Mucosa of stomach (tissue), 1 donor: ENCODE data around the gene COX8C.

Experiments
- H3K27me3 ChIP-seq: one replicate; pipeline ENCODE4 v1.7.0; 2013; ENCODE audit warnings: mild to moderate bottlenecking, low read length; ENCODE audit not compliant: control insufficient read depth, insufficient read depth
- H3K36me3 ChIP-seq: one replicate; pipeline ENCODE4 v1.7.0; 2013; ENCODE audit warnings: low read length; ENCODE audit not compliant: control insufficient read depth, insufficient read depth
- H3K4me1 ChIP-seq: one replicate; pipeline ENCODE4 v1.7.0; 2013; ENCODE audit warnings: mild to moderate bottlenecking, low read length; ENCODE audit not compliant: control insufficient read depth, insufficient read depth
- H3K4me3 ChIP-seq: one replicate; pipeline ENCODE4 v1.7.0; 2013; ENCODE audit warnings: low read length
- H3K9ac ChIP-seq: one replicate; pipeline ENCODE4 v1.7.0; 2013; ENCODE audit warnings: mild to moderate bottlenecking, low read length, moderate library complexity
- H3K9me3 ChIP-seq: one replicate; pipeline ENCODE4 v1.7.0; 2013; ENCODE audit warnings: mild to moderate bottlenecking, low read length, moderate library complexity; ENCODE audit not compliant: control insufficient read depth
- donor health status: Pancreatic carcinoma.

The COX8C gene

DNA sequence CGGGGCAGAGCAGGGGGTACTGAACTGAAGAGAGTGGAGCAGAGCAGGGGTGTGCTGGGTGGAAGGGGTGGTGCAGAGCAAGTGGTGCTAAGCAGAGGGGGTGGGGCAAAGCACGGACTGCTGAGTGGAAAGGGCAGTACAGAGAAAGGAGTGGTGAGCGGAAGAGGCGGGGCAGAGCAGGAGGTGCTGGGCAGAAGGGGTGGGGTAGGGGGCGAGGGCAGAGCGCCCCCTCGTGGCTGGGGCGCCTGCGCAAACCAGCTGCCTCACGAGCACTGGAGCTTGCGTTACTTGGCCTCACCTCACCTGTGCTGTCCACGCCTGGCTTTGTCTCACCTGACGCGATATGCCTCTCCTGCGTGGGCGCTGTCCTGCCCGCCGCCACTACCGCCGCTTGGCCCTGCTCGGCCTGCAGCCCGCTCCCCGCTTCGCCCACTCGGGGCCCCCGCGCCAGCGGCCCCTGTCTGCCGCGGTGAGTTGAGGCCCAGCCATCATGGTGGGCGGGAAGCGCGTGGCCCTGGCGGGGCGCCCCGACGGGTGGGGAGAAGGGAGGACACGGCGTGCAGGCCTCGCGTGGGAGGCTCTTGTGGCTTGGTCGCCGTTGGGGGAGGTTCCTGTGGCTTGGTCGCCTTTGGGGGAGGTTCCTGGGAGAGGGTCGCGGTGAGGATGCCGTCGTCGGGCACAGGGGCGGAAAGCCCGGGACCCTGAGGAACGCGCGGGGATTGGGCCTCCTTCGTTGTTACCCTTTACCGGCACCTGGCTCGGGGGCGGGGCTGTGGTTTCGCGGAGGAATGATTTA lies at the start of gene COX8C:
COX8C (plus strand) TSS at position 257 of the 796 bp plus-strand sequence; CDS start at position 344, 87 bp downstream.
- Histone ChIP-seq H3K27me3 (no peaks in the 10 kb centered on the region), H3K9me3 (no peaks in the 10 kb centered on the region), H3K4me1 (no peaks in the 10 kb centered on the region), H3K36me3 (no peaks in the 10 kb centered on the region), H3K4me3 (no peak within 1 kb of the TSS), H3K9ac (no peak within 1 kb of the TSS)

DNA sequence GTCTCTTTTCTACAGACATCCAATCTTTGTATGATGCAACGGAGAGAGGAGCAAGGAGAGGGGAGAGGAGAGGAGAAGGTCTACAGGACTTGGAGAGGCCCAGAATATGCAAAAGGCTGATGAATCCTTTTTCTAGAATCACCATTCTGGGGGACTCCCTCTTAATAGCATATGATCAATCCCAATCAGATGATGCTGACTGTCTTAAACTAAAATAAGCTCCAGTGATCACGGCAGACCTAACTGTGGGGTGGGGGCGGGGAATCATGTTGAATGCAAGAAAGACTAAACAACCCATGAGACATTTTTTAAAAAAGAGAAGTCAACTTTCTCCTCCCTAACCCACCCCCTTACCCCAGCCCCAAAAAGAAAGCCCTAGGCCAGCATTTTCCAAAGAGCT lies 47.6 kb upstream of the COX8C start:
- Histone ChIP-seq H3K9ac (no peak overlapping the region), H3K4me1 (no peaks in the 10 kb centered on the region), H3K4me3 (no peak overlapping the region), H3K36me3 (no peaks in the 10 kb centered on the region), H3K27me3 (no peaks in the 10 kb centered on the region), H3K9me3 (no peaks in the 10 kb centered on the region)

- H3K9ac ChIP-seq: no peak overlapping the region
- no peaks in the 10 kb centered on the region for H3K9me3 ChIP-seq
- H3K27me3 ChIP-seq: no peaks in the 10 kb centered on the region
- H3K36me3 ChIP-seq: no peaks in the 10 kb centered on the region
- no peaks in the 10 kb centered on the region for H3K4me1 ChIP-seq
- H3K4me3 ChIP-seq: no peak overlapping the region
These were observed 47.1 kb upstream of the COX8C start for GRCh38 chr14:93299866-93300265.

GRCh38 chr14:93301821-93302447 lies 45.0 kb upstream of the COX8C start:
- H3K4me3 ChIP-seq: no peak overlapping the region
- no peaks in the 10 kb centered on the region for H3K4me1 ChIP-seq
- H3K9me3 ChIP-seq: no peaks in the 10 kb centered on the region
- no peaks in the 10 kb centered on the region for H3K27me3 ChIP-seq
- H3K9ac ChIP-seq: no peak overlapping the region
- H3K36me3 ChIP-seq: no peaks in the 10 kb centered on the region

- Histone ChIP-seq H3K9ac (no peak overlapping the region), H3K27me3 (no peaks in the 10 kb centered on the region), H3K36me3 (no peaks in the 10 kb centered on the region), H3K4me3 (no peak overlapping the region), H3K9me3 (no peaks in the 10 kb centered on the region), H3K4me1 (no peaks in the 10 kb centered on the region)
These were observed 44.0 kb upstream of the COX8C start for GRCh38 chr14:93302688-93303581.

DNA sequence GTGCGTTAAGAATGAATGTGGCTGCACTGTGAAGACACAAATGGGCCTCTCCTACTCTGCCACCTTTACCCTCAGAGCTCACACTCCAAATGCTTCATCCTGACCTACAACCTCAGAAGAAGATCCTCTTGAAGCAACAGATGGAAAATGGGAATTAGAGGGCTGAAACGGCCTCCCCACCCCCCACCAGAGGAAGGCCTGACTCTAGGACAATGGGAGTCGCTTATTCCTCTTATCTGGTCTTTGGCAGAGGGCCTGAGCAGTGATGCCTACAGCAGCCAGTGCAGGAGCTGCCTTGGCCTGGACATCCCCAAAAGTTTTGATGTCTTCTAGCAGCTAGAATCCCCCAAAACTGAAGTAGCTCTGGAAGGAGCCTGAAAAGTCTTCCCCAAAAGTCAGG lies 43.3 kb upstream of the COX8C start:
- no peaks in the 10 kb centered on the region for H3K36me3 ChIP-seq
- no peak overlapping the region for H3K9ac ChIP-seq
- H3K4me3 ChIP-seq: no peak overlapping the region
- no peaks in the 10 kb centered on the region for H3K4me1 ChIP-seq
- H3K27me3 ChIP-seq: no peaks in the 10 kb centered on the region
- H3K9me3 ChIP-seq: no peaks in the 10 kb centered on the region

DNA sequence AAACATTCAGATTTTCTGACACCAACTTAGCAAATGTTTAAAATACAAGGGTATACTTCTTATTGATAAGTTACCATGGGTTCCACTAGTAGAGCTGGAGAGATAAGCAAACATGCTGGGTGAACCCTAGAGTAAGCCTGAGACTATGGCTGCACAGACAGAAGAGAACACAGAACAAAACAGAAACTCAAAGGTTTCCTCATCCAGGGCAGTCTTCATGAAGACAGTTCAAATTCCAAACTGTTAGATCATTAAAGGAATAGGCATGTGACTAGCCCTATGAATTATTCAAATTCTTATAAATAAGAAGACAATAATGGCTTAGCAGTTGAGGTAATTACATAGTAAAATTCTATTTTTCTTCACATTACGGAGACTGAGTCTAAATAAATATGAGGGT lies 42.2 kb upstream of the COX8C start:
- H3K27me3 ChIP-seq: no peaks in the 10 kb centered on the region
- no peak overlapping the region for H3K9ac ChIP-seq
- peaks cover 7% of the 10 kb centered on the region for H3K4me1 ChIP-seq

GRCh38 chr14:93305725-93306418 lies 41.1 kb upstream of the COX8C start:
- H3K9ac ChIP-seq: no peak overlapping the region
- no peaks in the 10 kb centered on the region for H3K9me3 ChIP-seq
- no peaks in the 10 kb centered on the region for H3K36me3 ChIP-seq
- H3K27me3 ChIP-seq: no peaks in the 10 kb centered on the region
- H3K4me1 ChIP-seq: peaks cover 14% of the 10 kb centered on the region
- H3K4me3 ChIP-seq: no peak overlapping the region

More for the DNA sequence above, 42.2 kb upstream of the COX8C start:
- no peaks in the 10 kb centered on the region for H3K9me3 ChIP-seq
- no peak overlapping the region for H3K4me3 ChIP-seq
- no peaks in the 10 kb centered on the region for H3K36me3 ChIP-seq

DNA sequence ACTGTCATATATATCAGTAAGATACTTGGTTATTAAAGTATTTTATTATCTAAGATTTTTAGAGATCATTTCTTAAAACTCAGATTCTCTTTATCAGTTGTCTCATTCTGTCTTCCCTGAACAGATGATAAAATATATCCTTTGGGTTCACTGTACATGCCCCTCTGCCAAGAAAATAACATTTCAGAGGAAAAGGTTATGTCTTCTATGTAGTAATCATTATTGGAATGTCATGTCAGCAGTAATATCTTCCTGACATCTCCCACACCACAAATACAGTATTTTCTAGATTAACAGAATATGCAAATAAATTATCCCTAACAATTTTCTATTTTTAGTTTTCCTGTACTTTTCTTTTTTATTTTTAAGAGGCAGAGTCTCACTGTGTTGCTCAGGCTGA lies 40.2 kb upstream of the COX8C start:
- no peaks in the 10 kb centered on the region for H3K27me3 ChIP-seq
- H3K36me3 ChIP-seq: no peaks in the 10 kb centered on the region
- no peak overlapping the region for H3K4me3 ChIP-seq
- H3K9ac ChIP-seq: no peak overlapping the region
- no peaks in the 10 kb centered on the region for H3K9me3 ChIP-seq
- H3K4me1 ChIP-seq: peaks cover 14% of the 10 kb centered on the region

DNA sequence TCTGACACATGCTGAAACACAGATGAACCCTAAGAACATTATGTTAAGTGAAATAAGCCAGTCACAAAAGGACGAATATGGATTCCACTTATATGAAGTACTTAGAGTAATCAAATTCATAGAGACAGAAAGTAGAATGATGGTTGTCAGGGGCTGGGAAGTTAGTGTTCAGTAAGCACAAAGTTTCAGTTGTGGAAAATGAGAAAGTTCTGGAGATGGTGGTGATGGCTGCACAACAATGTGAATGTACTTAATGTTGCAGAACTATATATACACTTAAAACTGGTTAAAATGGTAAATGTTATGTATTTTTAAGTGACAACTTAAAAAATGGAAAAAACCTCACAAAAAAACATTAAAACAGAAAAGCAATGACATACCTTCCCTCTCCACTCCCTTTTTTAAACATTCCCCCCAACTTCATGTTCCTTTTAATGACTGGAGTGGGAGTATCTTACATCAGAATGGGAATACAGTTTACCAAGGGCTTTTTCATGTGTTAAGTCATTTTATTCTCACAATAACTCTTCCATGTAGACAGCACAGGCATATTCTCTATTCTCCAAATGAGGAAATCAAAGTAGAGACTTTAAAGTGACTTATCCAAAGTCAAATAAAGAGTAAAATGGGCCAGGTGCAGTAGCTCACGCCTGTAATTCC lies 38.2 kb upstream of the COX8C start:
- no peaks in the 10 kb centered on the region for H3K9me3 ChIP-seq
- H3K4me3 ChIP-seq: no peak overlapping the region
- H3K4me1 ChIP-seq: peaks cover 14% of the 10 kb centered on the region
- no peaks in the 10 kb centered on the region for H3K27me3 ChIP-seq
- no peaks in the 10 kb centered on the region for H3K36me3 ChIP-seq
- H3K9ac ChIP-seq: no peak overlapping the region

DNA sequence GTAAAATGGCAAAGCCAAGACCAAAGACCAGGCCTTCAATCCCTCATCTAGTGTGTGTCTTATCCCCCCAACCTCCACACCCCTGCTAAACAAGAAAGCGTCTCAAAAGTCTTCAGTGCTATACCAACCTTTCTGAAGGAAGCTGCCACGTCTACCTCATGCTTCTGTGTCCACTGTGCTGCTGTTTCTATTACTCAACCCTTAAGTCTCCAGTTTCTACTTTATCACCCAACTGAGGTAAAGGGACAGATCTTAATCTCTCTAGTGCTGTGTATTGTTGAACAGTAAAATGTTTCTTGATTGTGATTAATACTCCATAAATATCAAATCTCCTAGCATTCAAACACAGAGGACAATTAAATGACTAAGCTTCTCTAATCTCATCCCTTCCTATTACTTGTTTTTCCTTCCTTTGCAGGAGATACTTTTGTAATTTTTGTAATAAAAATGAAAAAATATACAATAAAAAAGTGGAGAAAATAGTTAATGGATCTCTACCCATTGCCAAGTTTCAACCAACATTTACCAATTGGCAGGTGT lies 37.5 kb upstream of the COX8C start:
- Histone ChIP-seq H3K9me3 (no peaks in the 10 kb centered on the region), H3K9ac (no peak overlapping the region), H3K4me3 (no peak overlapping the region), H3K27me3 (no peaks in the 10 kb centered on the region), H3K4me1 (peaks cover 14% of the 10 kb centered on the region), H3K36me3 (no peaks in the 10 kb centered on the region)
